HK-2 (cell line): Measurements from ENCODE around the gene TMEM134.
"Not testable (repeated sequence)": the region's sequence is repeated elsewhere in the genome, so short reads cannot be mapped to it uniquely, and the experiment has no call there.

Experiments used
- DNase-seq: peaks from one replicate; pipeline ENCODE4 v3.0.0-alpha.2; 2018; ENCODE audit not compliant: unreplicated experiment

TMEM134 gene

DNA sequence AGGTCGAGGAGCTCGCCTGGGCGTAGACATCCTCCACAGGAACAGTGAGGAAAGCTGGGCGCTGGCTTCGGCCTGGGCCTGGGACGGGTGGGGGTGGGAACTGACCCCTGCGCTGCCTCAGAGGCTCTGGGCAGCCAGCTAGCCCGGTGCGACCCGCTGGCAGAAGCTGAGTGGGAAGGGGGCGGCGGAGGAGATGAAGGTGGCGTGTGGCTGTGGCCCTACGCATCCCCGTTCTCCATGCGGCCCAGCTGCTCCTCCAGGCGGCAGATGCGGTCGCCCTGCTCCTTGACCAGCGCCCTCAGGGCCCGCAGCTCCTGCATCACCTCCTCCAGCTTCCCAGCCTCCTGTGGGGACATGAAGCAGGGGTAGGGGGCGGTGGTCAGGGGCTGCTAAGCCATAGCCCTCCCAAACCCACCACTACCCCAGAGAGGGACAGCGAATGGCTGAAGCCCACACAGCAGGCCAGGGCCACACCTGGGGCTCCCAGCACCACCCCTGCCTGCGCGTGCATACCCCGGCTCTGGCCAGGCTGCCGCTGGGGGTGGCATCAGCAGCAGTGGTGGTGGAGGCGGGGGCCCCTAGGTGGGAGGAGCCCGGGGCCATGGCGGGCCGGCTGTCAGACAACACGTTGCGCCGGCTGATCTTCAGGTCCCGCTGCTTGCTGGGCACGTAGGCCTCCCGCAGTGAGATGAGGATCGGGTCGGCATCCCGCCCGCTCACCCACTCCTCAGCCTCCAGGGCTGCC lies 30.7 kb downstream of the TMEM134 start:
- no peak for DNase-seq

DNA sequence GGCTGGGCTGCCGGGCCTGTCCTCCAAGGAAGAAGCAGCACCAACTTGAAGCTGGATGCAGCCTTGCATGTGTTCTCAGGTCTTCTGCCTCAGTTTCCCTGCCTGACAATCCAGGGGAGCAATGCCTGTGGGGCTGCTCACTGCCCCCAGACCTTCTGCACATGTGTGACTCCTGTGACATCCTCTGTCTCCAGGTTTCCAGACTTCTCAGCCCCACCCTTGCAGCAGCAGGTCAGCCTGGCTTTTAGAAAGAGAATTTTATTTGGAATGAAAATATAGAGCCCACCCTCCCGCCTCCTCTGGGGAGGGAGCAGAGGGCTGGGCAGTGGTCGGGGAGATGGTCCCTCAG lies 31.3 kb downstream of the TMEM134 start:
- DNase-seq, result no peak

DNA sequence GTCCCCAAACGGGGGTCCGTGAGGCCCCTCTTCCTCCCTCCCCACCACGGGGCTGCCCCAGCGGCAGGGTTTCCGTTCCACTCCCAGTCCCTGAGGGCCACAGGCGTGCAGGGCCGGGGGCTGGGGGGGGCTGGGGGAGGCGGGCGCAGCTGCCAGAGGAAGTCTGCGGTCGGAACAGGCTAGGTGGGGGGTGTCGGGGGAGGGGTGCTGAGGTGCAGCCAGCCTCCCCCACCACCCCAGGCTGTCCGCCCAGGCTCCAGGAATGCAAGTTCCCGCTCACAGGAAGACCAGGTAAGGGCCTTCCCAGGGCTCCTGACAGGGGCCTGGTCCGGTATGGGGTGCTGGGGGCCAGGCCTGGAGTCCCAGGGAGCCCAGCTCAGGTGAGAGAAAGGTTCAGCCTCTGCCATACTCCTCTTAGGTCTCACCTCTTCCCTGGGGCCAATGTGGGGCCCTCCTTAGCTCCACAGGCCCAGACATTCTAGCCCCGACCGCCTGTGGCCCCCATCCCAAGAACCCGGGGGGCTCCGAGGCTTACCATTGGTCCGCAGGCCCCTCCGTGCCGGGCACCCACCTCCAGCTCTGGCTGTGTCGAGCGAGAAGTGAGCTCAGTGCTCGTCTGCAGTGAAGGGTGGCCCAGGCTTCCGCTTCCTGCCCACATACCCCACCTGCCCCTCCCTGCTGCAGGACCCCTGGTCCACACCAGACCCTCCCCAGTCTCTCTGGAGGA lies 31.8 kb downstream of the TMEM134 start, which contains the start of gene PTPRCAP:
Gene PTPRCAP (minus strand): TSS at position 601 of the 727 bp plus-strand sequence. CDS start 63 bp downstream, at position 538.
- no peak for DNase-seq

DNA sequence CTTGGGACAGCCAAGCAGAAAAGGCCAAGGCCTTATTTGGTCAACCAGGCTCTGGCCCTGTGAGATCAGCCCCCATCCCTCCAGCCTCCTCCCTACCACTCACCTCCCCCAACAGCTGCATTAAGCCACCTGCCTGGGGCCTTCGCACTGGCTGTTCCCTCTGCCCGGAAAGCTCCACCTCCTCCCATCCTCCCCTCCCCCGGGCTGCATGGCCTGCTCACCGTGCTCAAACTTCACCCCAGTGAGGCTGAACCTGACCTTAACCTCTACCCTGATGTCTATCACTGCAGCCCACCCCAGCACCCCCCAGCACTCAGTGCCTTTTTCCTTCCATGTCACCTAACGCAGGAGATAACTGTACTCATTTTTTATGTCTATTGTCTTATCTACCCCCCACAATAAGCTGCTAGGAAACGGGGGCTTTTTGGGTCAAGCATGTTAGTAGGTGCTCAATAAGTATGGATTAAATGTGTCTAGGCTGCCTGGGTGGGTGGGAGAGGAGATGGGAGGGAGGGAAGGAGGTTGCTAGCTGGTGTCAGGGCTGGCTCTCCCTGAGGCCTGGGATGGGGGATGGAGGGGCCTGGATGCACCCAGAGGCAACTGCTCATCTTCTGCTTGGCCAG lies 32.5 kb downstream of the TMEM134 start:
- DNase-seq, result no peak

DNA sequence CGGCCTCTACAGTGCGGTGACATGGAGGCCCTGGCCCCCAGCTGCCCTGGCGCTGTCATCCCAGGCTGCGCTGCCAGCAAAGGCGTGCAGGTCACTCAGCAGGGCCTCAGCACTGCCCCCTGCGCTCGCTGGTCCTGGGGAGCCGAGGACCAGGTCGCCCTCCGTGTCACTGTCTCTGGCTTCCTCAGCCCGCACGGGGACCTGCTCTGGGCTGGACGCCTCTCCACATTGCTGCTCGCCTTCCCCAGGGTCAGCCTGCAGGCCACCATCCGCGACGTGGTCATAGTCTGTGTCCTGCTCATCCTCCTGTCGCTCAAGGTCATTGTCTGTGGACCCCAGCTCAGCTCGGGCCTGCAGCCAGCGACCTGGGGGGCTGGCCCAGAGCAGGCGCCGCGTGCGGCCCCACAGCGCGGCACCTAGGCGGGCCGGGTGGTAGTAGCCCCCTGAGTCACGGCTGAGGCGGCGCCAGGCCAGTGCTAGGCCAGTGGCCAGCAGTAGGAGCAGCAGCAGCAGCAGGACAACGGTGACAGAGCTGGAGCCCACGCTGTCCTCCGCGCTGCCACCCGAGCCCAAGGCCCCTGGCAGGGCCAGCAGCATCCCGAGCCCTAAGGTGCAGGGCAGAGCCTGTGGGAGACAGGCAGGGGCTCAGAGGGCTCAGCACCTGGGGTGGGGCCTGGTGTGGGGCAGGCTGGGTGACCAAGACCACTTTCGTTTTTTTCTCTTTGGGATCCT lies 33.2 kb downstream of the TMEM134 start:
- DNase-seq, result no peak

DNA sequence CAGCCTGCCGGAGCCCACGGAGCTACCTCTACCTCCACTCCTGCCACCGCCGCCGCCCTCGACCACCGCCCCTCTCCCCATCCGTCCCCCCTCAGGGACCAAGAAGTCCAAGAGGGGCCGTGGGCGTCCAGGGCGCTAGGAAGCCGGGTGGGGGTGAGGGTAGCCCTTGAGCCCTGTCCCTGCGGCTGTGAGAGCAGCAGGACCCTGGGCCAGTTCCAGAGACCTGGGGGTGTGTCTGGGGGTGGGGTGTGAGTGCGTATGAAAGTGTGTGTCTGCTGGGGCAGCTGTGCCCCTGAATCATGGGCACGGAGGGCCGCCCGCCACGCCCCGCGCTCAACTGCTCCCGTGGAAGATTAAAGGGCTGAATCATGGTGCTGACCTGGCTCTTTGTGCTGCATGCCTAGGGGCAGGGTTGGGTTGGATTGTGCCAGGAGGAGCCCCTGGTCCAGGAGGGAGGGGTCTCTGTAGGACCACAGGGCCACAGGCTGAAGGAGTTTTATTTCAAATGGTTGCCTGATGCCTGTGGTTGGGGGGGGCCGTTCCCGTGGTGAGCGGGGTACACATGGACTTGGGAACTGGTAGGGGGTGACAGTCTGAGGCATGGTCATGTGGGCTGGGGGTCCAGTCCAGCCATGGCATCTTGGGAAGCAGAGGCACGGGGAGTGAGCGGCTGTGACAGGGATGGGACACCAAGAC lies 33.9 kb downstream of the TMEM134 start:
- DNase-seq, result no peak

DNA sequence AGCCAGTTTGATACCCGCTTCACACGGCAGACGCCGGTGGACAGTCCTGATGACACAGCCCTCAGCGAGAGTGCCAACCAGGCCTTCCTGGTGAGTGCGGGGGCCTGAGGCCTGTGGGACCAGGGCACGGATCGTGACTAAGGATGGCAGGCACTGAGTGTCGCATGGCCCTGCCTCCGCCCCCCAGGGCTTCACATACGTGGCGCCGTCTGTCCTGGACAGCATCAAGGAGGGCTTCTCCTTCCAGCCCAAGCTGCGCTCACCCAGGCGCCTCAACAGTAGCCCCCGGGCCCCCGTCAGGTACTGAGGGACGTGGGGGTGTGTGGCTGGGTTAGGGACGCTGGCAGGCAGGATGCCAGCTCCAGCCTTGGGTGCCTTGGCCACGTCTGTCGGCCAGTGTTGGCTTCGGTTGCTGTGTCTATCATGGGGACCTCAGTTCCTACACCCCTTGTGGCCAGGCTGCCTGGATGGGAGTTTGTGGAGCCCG lies 34.6 kb downstream of the TMEM134 start:
- no peak for DNase-seq

DNA sequence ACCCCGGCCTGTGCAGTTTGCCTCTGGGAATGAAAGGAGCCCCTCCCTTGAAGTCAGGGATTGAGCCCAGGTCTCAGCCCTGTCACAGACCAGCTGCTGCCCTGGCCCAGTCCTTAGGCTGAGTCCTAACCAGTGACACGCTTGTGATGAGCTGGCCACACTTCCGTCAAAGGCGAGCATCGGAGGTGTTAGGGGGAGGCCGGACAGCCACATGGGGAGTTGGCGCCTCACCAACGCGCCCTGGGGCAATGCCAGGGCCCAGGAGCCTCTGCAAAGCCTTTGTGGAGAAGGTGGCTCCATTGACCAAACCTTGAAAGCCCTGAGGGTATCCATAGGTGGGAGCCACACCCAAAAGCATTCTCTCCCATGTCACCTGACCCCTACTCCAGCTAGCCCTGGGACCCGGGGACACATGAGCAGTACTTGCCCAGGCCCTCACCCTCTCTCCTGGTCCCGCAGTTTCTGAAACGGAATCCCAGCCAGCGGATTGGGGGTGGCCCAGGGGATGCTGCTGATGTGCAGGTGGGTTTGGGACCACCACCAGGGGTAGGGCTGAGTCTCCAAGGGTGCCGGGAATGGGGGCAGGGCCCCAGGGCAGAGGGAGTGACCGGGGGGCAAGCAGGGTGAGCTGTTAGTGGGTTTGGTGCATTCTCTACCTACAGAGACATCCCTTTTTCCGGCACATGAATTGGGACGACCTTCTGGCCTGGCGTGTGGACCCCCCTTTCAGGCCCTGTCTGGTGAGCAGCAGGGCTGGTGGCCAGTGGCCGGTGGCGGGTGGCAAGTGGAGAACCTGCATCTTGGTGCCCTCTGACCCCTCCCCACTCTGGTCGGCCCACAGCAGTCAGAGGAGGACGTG lies 35.3 kb downstream of the TMEM134 start:
- no peak for DNase-seq

DNA sequence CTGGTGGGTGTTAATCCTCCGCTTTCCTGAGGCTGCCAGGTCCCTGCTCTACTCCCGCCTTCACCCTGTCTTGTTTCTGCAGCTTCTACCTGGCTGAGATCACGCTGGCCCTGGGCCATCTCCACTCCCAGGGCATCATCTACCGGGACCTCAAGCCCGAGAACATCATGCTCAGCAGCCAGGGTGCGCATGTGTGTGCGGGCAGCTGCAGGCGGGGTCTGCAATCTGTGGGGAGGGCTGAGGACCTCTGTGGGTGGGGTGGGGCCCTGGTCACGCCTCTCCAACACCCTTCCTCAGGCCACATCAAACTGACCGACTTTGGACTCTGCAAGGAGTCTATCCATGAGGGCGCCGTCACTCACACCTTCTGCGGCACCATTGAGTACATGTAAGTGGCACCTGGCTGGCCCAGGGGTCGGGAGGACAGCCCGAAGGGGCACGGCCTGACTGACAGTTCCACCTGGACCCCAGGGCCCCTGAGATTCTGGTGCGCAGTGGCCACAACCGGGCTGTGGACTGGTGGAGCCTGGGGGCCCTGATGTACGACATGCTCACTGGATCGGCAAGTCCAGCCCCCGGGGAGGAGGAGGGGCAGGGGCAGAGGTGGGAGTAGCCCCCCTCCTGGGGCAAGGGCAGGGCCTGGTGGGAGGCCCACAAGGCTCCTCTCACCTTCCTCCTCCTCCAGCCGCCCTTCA lies 36.2 kb downstream of the TMEM134 start:
- no peak for DNase-seq

DNA sequence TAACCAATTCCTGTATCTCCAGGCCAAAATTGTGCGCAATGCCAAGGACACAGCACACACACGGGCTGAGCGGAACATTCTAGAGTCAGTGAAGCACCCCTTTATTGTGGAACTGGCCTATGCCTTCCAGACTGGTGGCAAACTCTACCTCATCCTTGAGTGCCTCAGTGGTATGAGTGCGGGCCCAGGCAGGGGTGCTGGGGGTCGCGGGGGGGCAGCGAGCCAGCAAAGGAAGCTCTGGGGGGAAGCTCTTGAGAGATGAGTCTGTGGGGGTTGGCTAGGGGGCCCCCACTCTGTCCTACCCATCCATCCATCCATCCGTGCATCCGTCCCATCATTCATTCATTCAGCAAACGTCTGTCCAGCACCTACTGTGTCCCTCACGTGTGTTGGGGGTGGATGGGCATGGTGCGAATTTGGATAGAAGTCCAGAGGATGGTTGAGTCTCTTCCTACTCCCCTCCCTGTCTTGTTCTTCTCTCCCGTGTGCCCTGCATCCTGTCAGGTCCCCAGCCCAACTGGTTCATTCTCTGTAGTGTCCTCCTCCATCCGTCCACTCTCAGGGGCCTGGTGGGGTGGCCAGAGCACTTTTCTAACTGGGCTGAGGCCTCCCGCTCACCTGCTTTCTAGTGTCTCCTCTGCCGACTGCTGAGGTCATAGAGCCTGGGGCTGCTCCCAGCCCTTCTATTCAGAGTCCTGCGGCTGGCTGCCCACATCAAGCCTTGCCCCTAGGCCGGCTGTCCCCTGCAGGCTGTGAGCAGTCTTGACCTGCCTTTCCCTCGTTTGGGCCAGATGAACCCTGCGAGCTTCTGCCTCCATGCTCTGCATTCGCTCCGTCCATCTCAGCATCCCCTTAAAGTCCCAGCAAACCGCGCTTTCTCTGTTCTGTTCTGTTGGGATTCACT lies 37.5 kb downstream of the TMEM134 start:
- no peak for DNase-seq

DNA sequence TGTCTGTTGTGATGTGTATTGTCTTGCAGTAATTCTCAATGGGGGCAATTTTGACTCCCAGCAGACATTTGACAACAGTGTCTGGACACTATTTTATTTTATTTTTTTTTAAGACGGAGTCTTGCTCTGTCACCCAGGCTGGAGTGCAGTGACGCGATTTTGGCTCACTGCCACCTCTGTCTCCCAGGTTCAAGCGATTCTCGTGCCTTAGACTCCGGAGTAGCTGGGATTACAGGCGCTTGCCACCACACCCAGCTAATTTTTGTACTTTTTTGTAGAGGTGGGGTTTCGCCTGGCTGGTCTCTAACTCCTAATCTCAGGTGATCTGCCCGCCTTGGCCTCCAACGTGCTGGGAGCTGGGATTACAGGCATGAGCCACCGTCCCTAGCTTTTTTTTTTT lies 39.3 kb downstream of the TMEM134 start:
- no peak for DNase-seq

DNA sequence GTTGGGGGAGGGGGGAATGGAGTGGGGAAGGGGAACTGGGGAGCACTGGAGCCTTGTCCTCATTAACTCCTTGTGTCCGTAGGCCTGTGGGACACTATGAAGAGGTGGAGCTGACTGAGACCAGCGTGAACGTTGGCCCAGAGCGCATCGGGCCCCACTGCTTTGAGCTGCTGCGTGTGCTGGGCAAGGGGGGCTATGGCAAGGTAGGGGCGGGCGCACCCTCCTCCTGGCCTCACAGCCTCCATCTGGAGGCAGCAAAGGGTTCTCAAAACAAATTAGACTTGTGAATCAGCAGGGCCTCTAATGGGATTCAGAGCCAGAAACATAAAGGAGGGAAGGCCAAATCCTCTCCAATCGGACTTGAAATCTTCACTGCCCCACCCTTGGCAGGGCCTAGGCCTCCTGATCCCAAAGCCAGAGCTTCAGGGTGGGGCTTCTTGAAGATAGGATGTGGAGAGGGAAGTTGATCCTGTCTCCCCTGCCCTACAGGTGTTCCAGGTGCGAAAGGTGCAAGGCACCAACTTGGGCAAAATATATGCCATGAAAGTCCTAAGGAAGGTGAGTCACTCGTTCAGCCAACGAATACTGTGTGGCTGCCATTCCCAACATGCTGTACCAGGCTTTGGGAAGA lies 39.9 kb downstream of the TMEM134 start:
- DNase-seq, result no peak

DNA sequence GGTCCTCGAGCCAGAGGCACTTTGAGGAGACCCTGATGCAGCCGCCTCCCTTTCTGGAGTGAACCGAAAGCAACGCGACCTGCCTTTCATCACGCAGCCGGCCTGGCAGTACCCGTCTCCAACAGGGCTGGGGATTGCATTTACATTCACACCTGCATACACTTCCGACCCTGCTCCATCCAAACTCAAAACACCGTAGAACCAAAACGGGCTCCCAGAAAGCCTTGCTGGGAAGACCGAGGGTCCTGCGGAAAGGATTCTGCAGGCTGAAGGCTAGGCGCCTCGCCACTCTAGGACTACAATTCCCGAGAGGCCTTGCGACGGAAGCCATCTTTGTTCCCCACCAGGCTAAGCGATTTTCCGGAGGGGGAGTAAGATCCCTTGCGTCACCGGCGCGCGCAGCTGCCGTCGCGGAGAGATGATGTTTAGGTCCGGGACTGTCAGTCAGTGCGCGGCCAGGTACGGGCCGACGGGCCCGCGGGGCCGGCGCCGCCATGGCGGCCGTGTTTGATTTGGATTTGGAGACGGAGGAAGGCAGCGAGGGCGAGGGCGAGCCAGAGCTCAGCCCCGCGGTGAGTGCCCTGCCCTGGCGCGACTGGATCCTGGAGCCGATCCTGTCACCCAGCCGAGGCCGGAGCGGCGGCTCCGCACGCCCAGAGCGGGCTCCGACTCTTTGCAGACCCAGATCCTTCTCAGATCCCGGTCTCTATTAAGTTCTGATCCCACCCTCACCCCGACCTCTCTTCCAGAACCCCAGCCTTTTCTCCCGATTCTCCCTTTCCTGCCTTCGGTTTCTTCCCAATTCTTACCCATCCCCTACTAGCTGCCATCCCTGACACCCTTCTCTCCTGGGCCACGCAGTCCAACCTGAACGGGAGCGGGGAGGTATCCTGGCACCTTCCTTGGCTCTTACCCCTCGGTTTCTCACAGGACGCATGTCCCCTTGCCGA lies 40.7 kb downstream of the TMEM134 start, which contains the start of gene RPS6KB2:
Gene RPS6KB2 (plus strand): TSS at position 443 of the 950 bp plus-strand sequence. CDS start 52 bp downstream, at position 495.
- peak; percentile 90 for DNase-seq

DNA sequence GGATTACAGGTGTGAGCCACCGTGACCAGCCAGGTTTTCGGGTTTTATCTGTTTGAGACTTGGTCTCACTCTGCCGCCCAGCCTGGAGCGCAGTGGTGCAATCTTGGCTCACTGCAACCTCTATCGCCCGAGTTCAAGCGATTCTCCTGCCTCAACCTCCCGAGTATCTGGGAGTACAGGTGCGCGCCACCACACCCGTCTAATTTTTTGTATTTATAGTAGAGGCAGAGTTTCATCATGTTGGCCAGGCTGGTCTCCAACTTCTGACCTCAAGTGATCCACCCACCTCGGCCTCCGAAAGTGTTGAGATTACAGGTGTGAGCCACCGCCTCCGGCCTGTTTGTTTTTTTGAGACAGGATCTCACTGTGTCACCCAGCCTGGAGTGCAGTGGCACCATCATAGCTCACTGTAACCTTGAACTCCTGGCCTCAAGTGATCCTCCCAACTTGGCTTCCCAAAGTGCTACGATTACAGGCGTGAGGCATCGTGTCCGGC lies 41.6 kb downstream of the TMEM134 start:
- not testable (repeated sequence) for DNase-seq

DNA sequence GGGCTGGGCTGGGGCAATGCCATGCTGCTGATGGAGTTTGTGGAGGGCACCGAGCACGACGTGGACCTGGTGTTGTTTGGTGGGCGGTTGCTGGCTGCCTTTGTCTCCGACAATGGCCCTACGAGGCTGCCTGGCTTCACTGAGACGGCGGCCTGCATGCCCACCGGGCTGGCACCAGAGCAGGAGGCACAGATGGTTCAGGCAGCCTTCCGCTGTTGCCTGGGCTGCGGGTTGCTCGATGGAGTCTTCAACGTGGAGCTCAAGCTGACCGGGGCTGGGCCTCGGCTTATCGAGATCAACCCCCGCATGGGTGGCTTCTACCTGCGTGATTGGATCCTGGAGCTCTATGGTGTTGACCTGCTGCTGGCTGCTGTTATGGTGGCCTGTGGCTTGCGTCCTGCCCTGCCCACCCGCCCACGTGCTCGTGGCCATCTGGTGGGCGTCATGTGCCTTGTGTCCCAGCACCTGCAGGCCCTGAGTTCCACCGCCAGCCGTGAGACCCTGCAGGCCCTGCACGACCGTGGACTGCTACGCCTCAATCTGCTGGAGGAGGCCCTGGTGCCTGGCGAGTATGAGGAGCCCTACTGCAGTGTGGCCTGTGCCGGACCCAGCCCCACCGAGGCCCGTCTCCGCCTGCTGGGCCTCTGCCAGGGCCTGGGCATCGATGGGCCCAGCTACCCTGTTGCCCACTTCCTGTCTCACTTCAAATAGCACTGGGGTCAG lies 45.0 kb downstream of the TMEM134 start:
- no peak for DNase-seq

DNA sequence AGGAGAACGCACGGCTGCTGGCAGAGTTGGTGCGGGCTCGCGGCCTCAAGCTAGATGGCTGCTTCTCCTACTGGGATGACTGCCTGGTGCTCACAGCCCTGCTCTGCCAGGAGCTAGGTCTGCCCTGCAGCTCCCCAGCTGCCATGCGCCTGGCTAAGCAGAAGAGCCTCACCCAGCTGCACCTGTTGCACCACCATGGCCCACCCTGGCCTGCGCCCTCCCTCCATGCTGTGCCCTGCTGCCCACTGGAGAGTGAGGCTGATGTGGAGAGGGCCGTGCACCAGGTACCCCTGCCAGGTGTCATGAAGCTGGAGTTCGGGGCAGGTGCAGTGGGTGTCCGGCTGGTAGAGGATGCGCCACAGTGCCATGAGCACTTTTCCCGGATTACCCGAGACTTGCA lies 45.6 kb downstream of the TMEM134 start:
- no peak for DNase-seq
